ENCODE measurements around the gene RASGRF1.

RASGRF1 gene

GRCh38 chr15:78938658-78939488, 151.7 kb downstream of the RASGRF1 start:
- DNase-seq (ENCODE audit: low read depth in 1 of 2, low spot score in 1 of 2), result peak; percentile 15 to 68
- Histone ChIP-seq H3K27ac (replicated peaks) (peak overlapping the region; percentile 69), H3K27me3 (ENCODE audit: insufficient read depth, poor library complexity, severe bottlenecking) (peaks cover 2% of the 10 kb centered on the region), H3K4me3 (replicated peaks; ENCODE audit: insufficient read depth, low read length) (0 out of 2 replicates have a peak overlapping the region, but pooled peaks have one; percentile 4)
- TF ChIP-seq, protein P1, sequence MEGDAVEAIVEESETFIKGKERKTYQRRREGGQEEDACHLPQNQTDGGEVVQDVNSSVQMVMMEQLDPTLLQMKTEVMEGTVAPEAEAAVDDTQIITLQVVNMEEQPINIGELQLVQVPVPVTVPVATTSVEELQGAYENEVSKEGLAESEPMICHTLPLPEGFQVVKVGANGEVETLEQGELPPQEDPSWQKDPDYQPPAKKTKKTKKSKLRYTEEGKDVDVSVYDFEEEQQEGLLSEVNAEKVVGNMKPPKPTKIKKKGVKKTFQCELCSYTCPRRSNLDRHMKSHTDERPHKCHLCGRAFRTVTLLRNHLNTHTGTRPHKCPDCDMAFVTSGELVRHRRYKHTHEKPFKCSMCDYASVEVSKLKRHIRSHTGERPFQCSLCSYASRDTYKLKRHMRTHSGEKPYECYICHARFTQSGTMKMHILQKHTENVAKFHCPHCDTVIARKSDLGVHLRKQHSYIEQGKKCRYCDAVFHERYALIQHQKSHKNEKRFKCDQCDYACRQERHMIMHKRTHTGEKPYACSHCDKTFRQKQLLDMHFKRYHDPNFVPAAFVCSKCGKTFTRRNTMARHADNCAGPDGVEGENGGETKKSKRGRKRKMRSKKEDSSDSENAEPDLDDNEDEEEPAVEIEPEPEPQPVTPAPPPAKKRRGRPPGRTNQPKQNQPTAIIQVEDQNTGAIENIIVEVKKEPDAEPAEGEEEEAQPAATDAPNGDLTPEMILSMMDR (IDR thresholded peaks at IDR 0.05; ENCODE audit: insufficient read depth, low read length), result no peak
- peak; percentile 5; the same call in 1 of the 2 replicates for TF ChIP-seq SPI1 (IDR thresholded peaks at IDR 0.05; ENCODE audit: borderline replicate concordance, low read depth)

DNA sequence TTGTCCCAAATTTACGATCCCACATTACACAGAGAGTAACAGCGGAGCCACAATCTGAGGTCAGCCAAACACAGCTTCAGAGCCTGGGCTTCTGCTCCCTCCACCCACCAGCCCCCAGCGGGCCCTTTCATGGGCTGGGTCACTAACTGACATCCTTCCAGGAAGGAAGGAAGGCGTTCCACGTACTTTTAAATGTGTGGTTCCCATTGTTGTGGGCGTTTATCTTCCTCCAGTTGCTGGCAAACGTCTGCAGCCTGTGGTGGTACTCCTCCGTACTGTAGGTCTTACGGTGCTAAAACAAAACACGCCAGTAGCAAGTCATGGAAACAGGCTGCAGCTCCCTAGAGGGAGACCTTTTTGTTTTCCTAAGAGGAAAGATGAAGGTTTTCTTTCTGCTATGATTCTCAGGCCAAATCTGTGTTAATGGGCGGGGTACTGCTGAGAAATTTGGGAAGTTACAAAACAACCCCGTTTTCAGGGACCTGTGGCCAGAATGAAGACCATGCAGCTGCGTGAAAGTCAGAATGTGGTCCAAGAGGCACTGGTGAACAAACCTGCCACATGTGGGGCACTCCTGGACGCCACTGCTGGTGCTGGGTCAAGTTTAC, 153.3 kb downstream of the RASGRF1 start:
- peak in 1 of 2 experiments; percentile 50 for DNase-seq (ENCODE audit: low read depth in 1 of 2, low spot score in 1 of 2)
- TF ChIP-seq POLR2AphosphoS5 (IDR thresholded peaks at IDR 0.05; ENCODE audit: low read depth), result no peak
- TF ChIP-seq, protein P2, sequence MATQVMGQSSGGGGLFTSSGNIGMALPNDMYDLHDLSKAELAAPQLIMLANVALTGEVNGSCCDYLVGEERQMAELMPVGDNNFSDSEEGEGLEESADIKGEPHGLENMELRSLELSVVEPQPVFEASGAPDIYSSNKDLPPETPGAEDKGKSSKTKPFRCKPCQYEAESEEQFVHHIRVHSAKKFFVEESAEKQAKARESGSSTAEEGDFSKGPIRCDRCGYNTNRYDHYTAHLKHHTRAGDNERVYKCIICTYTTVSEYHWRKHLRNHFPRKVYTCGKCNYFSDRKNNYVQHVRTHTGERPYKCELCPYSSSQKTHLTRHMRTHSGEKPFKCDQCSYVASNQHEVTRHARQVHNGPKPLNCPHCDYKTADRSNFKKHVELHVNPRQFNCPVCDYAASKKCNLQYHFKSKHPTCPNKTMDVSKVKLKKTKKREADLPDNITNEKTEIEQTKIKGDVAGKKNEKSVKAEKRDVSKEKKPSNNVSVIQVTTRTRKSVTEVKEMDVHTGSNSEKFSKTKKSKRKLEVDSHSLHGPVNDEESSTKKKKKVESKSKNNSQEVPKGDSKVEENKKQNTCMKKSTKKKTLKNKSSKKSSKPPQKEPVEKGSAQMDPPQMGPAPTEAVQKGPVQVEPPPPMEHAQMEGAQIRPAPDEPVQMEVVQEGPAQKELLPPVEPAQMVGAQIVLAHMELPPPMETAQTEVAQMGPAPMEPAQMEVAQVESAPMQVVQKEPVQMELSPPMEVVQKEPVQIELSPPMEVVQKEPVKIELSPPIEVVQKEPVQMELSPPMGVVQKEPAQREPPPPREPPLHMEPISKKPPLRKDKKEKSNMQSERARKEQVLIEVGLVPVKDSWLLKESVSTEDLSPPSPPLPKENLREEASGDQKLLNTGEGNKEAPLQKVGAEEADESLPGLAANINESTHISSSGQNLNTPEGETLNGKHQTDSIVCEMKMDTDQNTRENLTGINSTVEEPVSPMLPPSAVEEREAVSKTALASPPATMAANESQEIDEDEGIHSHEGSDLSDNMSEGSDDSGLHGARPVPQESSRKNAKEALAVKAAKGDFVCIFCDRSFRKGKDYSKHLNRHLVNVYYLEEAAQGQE (IDR thresholded peaks at IDR 0.05; ENCODE audit: insufficient replicate concordance, low read depth), result no peak
- no peak for TF ChIP-seq GABPA (IDR thresholded peaks at IDR 0.05; ENCODE audit: low read depth)
- TF ChIP-seq, protein P1 (IDR thresholded peaks at IDR 0.05; ENCODE audit: insufficient read depth, low read length), result no peak
- no peak for TF ChIP-seq SPI1 (IDR thresholded peaks at IDR 0.05; ENCODE audit: borderline replicate concordance, low read depth)
- Histone ChIP-seq H3K27ac (replicated peaks) (peak overlapping the region; percentile 32), H3K27me3 (ENCODE audit: insufficient read depth, poor library complexity, severe bottlenecking) (no peaks in the 10 kb centered on the region), H3K4me3 (replicated peaks; ENCODE audit: insufficient read depth, low read length) (no peak overlapping the region)

DNA sequence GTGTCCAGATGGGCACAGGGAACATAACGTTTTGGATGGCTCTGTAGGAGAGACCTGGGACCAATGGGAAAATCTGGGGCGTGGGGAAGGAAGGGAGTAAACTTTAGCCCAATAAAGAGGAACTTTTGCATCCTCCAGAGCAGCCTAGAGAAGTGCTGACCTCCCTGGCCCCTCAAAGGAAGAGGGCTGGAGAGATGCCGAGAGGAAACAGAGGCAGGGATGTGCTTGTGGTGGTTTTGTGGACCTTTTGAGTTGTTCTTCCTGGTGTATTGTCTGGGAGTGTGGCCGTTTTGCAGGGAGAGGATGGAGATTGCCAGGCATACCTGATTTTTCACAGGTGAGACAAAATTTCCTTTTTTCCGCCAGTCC, 155.9 kb downstream of the RASGRF1 start:
- TF ChIP-seq, protein P2 (IDR thresholded peaks at IDR 0.05; ENCODE audit: insufficient replicate concordance, low read depth), result no peak
- TF ChIP-seq SPI1 (IDR thresholded peaks at IDR 0.05; ENCODE audit: borderline replicate concordance, low read depth) (no peak), GABPA (IDR thresholded peaks at IDR 0.05; ENCODE audit: low read depth) (no peak)
- TF ChIP-seq, protein P1 (IDR thresholded peaks at IDR 0.05; ENCODE audit: insufficient read depth, low read length), result no peak
- H3K27ac ChIP-seq (replicated peaks), result no peak overlapping the region
- DNase-seq (ENCODE audit: low read depth in 1 of 2, low spot score in 1 of 2), result no peak
- no peaks in the 10 kb centered on the region for H3K27me3 ChIP-seq (ENCODE audit: insufficient read depth, poor library complexity, severe bottlenecking)
- no peak overlapping the region for H3K4me3 ChIP-seq (replicated peaks; ENCODE audit: insufficient read depth, low read length)
